ENCODE measurements around the gene UBLCP1.
A peak's percentile ranks its signal among the peaks of the same experiment; 100 is the strongest.
"Not testable (repeated sequence)": the region's sequence is repeated elsewhere in the genome, so short reads cannot be mapped to it uniquely, and the experiment has no call there.

UBLCP1 gene

GRCh38 chr5:159263569-159263905 is 447 bp downstream of the UBLCP1 start:
- Mint-ChIP-seq H3K36me3 (peaks cover 17% of the 10 kb centered on the region), H3K27me3 (no peaks in the 10 kb centered on the region), H3K4me1 (peaks cover 13% of the 10 kb centered on the region), H3K9me3 (peaks cover 3% of the 10 kb centered on the region), H3K27ac (peak overlapping the region; percentile 97), H3K4me3 (peak overlapping the region; percentile 88)
- ATAC-seq (ENCODE audit: low read depth) (peak; percentile 4), DNase-seq (ENCODE audit: low spot score in 2 of 2) (no peak)

DNA sequence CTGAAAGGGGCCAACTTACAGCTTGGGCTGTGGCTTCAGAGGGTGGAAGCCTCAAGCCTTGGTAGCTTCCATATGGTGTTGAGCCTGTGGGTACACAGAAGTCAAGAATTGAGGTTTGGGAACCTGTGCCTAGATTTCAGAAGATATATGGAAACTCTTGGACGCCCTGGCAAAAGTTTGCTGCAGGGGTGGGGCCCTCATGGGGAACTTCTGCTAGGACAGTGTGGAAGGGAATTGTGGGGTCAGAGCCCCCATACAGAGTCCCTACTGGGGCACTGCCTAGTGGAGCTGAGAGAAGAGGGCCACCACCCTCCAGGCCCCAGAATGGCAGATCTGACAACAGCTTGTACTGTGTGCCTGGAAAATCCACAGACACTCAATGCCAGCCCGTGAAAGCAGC is 3.7 kb downstream of the UBLCP1 start:
- H3K27me3 Mint-ChIP-seq; H3K27ac Mint-ChIP-seq; H3K4me3 Mint-ChIP-seq; H3K9me3 Mint-ChIP-seq; ATAC-seq (ENCODE audit: low read depth); DNase-seq (ENCODE audit: low spot score in 2 of 2): not testable (repeated sequence)
- Mint-ChIP-seq H3K4me1 (peaks cover 11% of the 10 kb centered on the region), H3K36me3 (peaks cover 18% of the 10 kb centered on the region)

DNA sequence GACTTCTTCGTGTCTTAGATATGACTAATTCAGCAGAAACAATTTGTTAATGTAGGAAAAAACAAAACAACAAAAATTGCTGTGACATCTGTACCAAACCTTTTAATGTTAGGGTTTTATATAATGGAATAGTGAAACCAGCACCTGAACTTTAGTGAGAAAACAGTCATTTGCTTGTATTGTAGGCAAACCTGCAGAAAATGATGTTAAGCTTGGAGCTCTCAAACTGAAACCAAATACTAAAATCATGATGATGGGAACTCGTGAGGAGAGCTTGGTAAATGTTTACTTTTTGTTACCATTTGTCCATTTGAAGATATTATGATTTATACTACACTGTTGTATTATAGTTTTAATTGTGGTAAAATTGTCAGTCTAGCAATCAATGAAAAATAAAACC is 6.6 kb downstream of the UBLCP1 start:
- DNase-seq (ENCODE audit: low spot score in 2 of 2) (no peak), ATAC-seq (ENCODE audit: low read depth) (no peak)
- Mint-ChIP-seq H3K27ac (no peak overlapping the region), H3K4me3 (no peak overlapping the region), H3K4me1 (no peaks in the 10 kb centered on the region), H3K27me3 (no peaks in the 10 kb centered on the region), H3K36me3 (peaks cover 18% of the 10 kb centered on the region), H3K9me3 (peaks cover 2% of the 10 kb centered on the region)

DNA sequence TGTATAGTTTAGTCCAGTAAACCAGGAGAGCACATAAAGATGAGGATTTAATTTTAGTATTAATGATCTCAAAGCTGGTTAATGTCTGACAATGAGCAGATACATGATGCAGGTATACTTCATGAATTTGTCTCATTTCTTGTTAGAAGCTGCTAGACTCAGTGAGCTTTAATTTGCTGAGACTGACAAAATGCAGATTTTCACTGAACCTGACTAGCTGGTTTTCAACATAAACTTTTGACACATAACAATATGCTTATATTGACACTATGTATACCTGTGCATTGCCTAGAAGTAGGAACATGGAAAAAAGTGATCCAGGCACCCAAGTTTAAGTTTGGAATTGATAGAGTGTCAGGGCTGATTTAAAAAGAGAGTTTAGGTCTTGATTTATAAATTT is 10.8 kb downstream of the UBLCP1 start:
- Mint-ChIP-seq H3K27me3 (no peaks in the 10 kb centered on the region), H3K36me3 (peaks cover 11% of the 10 kb centered on the region), H3K4me1 (no peaks in the 10 kb centered on the region), H3K9me3 (no peaks in the 10 kb centered on the region), H3K27ac (no peak overlapping the region), H3K4me3 (no peak overlapping the region)
- DNase-seq (ENCODE audit: low spot score in 2 of 2) (no peak), ATAC-seq (ENCODE audit: low read depth) (no peak)

DNA sequence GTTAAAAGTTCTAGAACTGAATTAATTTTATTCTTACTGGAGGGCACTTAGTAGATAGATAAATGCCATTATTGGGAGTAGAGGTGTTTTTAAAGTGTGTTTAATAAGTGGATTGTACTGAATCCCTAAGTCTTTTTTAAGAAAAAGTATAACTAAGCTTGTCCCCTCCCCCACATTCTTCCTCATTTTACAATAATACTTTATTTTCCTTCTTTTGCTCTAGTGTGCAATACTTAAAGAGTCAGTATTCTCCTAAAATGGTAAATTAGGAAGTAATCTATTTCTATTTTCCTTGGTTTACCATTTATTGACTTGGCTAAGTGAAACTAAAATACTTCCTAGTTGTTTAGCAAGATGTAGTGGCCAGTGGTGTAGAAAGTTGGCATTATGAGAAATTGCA is 11.6 kb downstream of the UBLCP1 start:
- Mint-ChIP-seq H3K36me3 (peaks cover 11% of the 10 kb centered on the region), H3K4me3 (no peak overlapping the region), H3K9me3 (no peaks in the 10 kb centered on the region), H3K27ac (no peak overlapping the region), H3K27me3 (no peaks in the 10 kb centered on the region), H3K4me1 (no peaks in the 10 kb centered on the region)
- no peak for ATAC-seq (ENCODE audit: low read depth)
- no peak for DNase-seq (ENCODE audit: low spot score in 2 of 2)

GRCh38 chr5:159286420-159287035 is 23.4 kb downstream of the UBLCP1 start:
- Mint-ChIP-seq H3K27me3 (no peaks in the 10 kb centered on the region), H3K27ac (no peak overlapping the region), H3K9me3 (no peaks in the 10 kb centered on the region), H3K4me3 (no peak overlapping the region), H3K36me3 (no peaks in the 10 kb centered on the region), H3K4me1 (no peaks in the 10 kb centered on the region)
- ATAC-seq (ENCODE audit: low read depth) (peak; percentile 77), DNase-seq (ENCODE audit: low spot score in 2 of 2) (peak in 1 of 2 donors; percentile 48)

DNA sequence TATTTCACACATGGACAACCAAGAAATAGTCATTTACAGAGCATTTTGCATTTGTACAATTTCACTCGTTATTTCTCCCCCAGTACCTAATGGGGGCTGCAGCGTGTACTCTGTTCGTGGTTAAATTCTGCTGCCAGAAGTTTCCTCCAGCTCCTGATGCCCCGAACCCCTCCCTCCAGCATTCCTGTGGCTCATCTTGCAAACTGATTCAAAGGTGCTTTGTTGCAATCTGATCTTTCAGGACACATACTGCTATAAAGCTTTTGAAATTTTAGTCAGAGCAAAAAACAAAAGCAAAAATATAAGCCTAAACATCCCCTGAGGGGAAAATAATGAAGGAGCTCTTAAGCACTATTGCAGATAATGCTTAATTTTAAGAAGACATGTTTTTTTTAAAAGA is 27.7 kb downstream of the UBLCP1 start:
- Mint-ChIP-seq H3K36me3 (peaks cover 4% of the 10 kb centered on the region), H3K27me3 (no peaks in the 10 kb centered on the region), H3K9me3 (no peaks in the 10 kb centered on the region), H3K4me1 (no peaks in the 10 kb centered on the region), H3K27ac (no peak overlapping the region), H3K4me3 (no peak overlapping the region)
- DNase-seq (ENCODE audit: low spot score in 2 of 2) (no peak), ATAC-seq (ENCODE audit: low read depth) (no peak)

DNA sequence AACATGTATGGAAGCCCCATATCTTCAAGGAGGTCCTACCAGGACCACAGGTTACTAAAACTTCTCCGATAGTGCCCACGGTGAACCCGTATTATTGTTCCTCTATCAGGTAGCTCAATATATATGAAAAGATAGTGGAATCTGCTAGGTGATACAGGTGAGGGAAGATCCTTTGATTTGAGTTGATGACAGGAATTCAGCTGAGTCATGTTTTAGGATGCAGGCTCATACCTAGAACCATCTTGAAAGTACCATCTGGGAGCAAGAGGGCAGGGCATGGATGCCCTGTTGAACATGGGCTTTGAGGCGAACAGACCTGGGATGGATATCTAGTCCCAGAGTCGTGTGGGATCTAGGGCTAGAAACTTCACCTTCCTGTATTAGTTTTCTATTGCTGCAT is 31.8 kb downstream of the UBLCP1 start:
- Mint-ChIP-seq H3K4me3 (no peak overlapping the region), H3K36me3 (peaks cover 15% of the 10 kb centered on the region), H3K27me3 (no peaks in the 10 kb centered on the region), H3K4me1 (no peaks in the 10 kb centered on the region), H3K27ac (no peak overlapping the region), H3K9me3 (peaks cover 11% of the 10 kb centered on the region)
- no peak for ATAC-seq (ENCODE audit: low read depth)
- no peak for DNase-seq (ENCODE audit: low spot score in 2 of 2)

- Mint-ChIP-seq H3K9me3 (peaks cover 21% of the 10 kb centered on the region), H3K36me3 (peaks cover 21% of the 10 kb centered on the region)
- DNase-seq (ENCODE audit: low spot score in 2 of 2); H3K27ac Mint-ChIP-seq; H3K4me3 Mint-ChIP-seq; H3K4me1 Mint-ChIP-seq; H3K27me3 Mint-ChIP-seq; ATAC-seq (ENCODE audit: low read depth): not testable (repeated sequence)
Observed at GRCh38 chr5:159297300-159297699, 34.2 kb downstream of the UBLCP1 start.

- Mint-ChIP-seq H3K36me3 (peaks cover 23% of the 10 kb centered on the region), H3K4me3 (no peak overlapping the region), H3K4me1 (peaks cover 10% of the 10 kb centered on the region), H3K27me3 (no peaks in the 10 kb centered on the region), H3K9me3 (peaks cover 22% of the 10 kb centered on the region), H3K27ac (no peak overlapping the region)
- ATAC-seq (ENCODE audit: low read depth): no peak
- DNase-seq (ENCODE audit: low spot score in 2 of 2): no peak
Observed at GRCh38 chr5:159301466-159301865, 38.4 kb downstream of the UBLCP1 start.

DNA sequence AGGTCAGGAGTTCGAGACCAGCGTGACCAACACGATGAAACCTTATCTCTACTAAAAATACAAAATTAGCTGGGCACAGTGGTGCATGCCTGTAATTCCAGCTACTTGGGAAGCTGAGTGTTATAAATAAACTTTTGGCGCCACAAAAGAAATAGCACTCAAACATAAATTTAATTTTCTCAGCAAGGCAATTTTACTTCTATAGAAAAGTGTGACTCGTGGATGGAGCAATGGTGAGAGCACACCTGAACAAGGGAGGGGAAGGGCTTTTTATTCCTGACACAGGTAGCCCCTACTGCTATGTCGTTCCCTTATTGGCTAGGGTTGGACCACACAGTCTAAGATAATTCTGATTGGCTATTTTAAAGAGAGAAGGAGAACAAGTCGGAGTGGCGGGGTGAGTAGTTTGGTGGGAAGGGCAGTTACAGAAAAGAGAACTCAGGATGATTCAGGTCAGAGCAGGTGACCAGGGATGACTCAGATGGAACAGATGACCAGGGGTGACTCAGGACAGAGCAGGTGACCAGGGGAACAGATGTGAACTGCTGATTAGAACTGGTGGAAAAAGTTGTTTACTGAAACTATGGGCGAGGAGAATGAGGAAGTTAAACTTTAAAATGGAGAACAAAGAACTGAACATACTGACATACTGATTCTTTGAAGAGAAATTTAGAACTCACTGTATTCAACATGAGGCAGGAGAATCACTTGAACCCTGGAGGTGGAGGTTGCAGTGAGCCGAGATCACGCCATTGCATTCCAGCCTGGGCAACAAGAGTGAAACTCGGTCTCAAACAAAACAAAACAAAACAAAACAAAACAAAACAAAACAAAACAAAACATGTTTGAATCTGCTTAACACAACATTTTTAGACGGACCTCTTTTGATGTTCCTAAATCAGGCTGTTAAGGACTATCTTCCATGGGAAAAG is 39.1 kb downstream of the UBLCP1 start:
- H3K4me3 Mint-ChIP-seq: peak overlapping the region; percentile 1
- ATAC-seq (ENCODE audit: low read depth): peak; percentile 32

DNA sequence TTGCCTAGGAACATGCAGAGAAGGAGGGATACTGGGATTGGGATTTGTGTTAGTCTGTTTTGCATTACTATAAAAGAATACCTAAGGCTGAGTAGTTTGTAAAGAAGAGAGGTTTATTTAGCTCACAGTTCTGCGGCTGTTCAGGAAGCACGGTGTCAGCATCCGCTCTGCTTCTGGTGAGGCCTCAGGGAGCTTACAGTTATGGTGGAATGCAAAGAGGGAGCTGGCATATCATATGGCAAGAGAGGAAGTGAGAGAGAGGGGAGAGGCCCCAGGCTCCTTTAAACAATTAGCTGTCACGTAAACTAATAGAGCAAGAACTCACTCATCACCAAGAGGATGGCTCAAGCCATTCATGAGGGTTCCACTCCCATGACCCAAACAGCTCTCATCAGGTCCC is 40.2 kb downstream of the UBLCP1 start:
- peaks cover 10% of the 10 kb centered on the region for H3K4me1 Mint-ChIP-seq
- no peak overlapping the region for H3K4me3 Mint-ChIP-seq
- H3K27me3 Mint-ChIP-seq: no peaks in the 10 kb centered on the region
- H3K36me3 Mint-ChIP-seq: peaks cover 19% of the 10 kb centered on the region
- ATAC-seq (ENCODE audit: low read depth): no peak
- peak overlapping the region; percentile 1 for H3K27ac Mint-ChIP-seq
- peaks cover 20% of the 10 kb centered on the region for H3K9me3 Mint-ChIP-seq
- no peak for DNase-seq (ENCODE audit: low spot score in 2 of 2)

More for the DNA sequence above, 39.1 kb downstream of the UBLCP1 start:
- Mint-ChIP-seq H3K9me3 (peaks cover 21% of the 10 kb centered on the region), H3K27ac (peak overlapping the region; percentile 12), H3K36me3 (peaks cover 21% of the 10 kb centered on the region)
- H3K4me1 Mint-ChIP-seq; H3K27me3 Mint-ChIP-seq; DNase-seq (ENCODE audit: low spot score in 2 of 2): not testable (repeated sequence)

- Mint-ChIP-seq H3K9me3 (peaks cover 14% of the 10 kb centered on the region), H3K36me3 (peaks cover 12% of the 10 kb centered on the region), H3K4me3 (no peak overlapping the region), H3K27me3 (no peaks in the 10 kb centered on the region), H3K4me1 (peaks cover 12% of the 10 kb centered on the region), H3K27ac (no peak overlapping the region)
- DNase-seq (ENCODE audit: low spot score in 2 of 2): no peak
- ATAC-seq (ENCODE audit: low read depth): no peak
Observed at GRCh38 chr5:159304961-159305595, 42.0 kb downstream of the UBLCP1 start.

DNA sequence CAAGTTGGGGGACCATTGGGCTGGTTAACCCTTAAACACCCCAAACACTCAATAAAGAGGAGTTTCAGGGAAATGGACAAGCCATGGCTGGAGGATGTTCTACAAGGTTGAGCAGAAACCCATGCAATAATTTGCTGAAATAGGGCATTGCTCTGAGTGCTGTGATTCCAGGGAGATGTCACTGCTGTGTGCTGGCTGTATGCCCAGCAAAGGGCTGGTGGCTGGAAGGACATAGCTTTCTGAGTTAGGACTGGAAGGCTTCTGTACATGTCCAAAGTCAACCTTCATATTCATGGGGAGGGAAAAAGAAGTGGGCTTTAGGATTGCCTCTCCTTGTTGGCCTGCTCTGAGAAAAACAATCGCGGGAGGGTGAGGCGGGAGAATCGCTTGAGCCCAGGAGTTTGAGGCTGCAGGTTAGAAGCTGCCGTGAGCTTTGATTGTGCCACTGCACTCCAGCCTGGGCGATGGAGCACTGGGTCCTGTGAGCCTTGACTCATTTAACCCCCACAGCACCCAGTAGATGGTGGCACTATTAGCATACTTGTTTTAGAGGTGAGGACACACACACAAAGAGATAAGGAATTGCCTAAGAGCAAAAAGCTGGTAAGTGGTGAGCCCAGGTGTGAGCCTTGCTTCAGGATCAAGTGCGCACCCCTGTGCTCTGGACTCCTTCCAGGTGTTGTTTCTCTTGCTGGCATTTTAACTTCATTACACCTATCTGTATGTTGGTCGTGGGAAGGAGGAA is 46.8 kb downstream of the UBLCP1 start:
- H3K4me3 Mint-ChIP-seq: peak overlapping the region; percentile 89
- peak overlapping the region; percentile 91 for H3K27ac Mint-ChIP-seq

More for the DNA sequence above, 46.8 kb downstream of the UBLCP1 start:
- no peaks in the 10 kb centered on the region for H3K9me3 Mint-ChIP-seq
- H3K4me1 Mint-ChIP-seq: peaks cover 13% of the 10 kb centered on the region
- ATAC-seq (ENCODE audit: low read depth) (no peak), DNase-seq (ENCODE audit: low spot score in 2 of 2) (no peak)
- peaks cover 2% of the 10 kb centered on the region for H3K27me3 Mint-ChIP-seq
- no peaks in the 10 kb centered on the region for H3K36me3 Mint-ChIP-seq

All from memory B cell (primary cell).